NCI-H2227 treated with DMSO at 0.1 percent for 48 hours (cell line): Measurements from ENCODE around the gene SLC22A25.
"Not testable (repeated sequence)": the region's sequence is repeated elsewhere in the genome, so short reads cannot be mapped to it uniquely, and the experiment has no call there.

Experiments used
- DNase-seq: peaks from one replicate; lab custom pipeline; 2025; lab: John Stamatoyannopoulos, UW

The SLC22A25 gene

DNA sequence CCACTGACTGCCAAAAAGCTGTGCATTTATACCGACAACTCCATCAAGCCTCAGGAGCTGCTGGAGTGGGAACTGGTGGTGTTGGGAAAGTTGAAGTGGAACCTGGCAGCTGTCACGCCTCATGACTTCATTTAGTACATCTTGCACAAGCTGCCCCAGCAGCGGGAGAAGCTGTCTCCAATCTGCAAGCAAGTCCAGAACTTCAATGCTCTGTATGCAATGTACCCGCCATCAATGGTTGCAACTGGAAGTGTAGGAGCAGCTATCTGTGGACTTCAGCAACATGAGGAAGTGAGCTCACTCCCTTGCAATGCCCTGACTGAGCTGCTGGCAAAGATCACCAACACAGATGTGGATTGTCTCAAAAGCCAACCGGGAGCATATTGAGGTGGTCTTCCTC, at the start of gene SLC22A25:
SLC22A25 (minus strand) TSS at position 67 of the 400 bp plus-strand sequence. CDS start 13,947 bp downstream, outside the sequence.
- no peak for DNase-seq

DNA sequence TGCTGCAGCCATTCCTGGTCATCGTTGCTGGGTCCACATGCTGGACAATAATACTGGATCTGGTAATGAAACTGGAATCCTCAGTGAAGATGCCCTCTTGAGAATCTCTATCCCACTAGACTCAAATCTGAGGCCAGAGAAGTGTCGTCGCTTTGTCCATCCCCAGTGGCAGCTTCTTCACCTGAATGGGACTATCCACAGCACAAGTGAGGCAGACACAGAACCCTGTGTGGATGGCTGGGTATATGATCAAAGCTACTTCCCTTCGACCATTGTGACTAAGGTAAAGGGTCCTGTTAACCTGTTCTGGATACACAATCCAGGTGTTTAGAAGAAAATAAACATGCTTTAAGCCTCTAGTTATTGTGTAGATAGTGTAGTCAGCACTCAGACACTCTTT, 46.9 kb upstream of the SLC22A25 start:
- no peak for DNase-seq

DNA sequence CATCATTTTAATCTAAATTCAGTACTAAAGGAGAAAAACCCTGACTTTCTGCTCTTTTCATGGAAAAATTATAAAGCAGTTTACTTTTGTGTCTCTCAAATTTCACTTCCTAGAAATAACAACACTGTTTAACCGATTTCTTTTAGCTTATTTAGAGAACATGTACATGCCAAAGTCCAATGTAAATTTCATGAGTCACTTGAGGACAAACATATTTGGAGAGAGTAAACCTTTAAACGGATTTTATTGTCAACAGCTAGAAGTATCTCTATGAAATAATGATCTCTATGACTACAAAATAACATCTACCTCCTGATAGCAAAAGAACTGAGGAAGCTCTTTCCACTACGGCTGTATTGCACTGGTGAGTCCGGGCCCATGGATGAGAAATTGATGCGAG, 46.3 kb upstream of the SLC22A25 start:
- DNase-seq = no peak

- DNase-seq = no peak
Measured at GRCh38 chr11:63282579-63282978, 39.2 kb upstream of the SLC22A25 start.

GRCh38 chr11:63280920-63281319, 37.5 kb upstream of the SLC22A25 start:
- DNase-seq = no peak

- no peak for DNase-seq
Measured at GRCh38 chr11:63277345-63277943, 34.0 kb upstream of the SLC22A25 start.

GRCh38 chr11:63274776-63275175, 31.4 kb upstream of the SLC22A25 start:
- DNase-seq = no peak

DNA sequence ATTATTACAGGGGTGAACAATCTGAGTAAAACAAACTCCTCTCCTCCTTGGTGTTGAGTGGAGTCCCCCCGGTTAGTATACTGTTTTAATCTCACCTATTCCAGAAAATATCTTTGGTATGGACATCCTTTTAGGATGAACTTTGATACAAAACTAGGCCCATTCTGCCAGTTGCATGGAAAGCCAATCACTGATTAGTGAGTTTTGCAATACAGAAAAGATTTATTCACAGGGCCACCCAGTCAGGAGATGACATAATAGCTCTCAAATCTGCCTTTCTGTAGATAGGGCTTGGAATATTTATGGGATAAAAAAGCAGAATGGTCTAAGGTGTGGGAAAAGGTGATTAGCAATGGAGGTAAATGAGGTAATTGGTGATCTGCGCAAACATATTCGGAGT, 30.3 kb upstream of the SLC22A25 start:
- DNase-seq = no peak

DNA sequence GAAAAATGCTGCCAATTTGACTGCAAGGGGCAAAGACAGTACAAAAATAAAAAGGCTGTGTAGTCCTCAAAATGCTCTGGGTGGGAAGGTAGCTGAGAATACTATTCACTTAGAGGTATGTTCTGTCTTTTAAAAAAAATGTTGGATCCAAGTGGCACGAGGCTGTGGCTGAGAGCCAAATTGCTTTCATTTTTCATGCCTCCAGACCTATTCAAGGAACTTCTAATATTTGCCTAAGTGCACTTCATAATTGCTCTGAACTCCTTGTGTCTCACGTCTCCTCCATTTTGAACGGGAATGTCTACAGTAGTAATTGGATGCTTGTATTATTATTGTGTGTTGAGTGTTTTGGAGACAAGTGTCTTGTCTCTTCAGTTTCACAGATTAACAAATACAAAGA, 19.1 kb upstream of the SLC22A25 start:
- DNase-seq = no peak

GRCh38 chr11:63251312-63251711, 7.9 kb upstream of the SLC22A25 start:
- DNase-seq = no peak

- DNase-seq = no peak
Measured at GRCh38 chr11:63250162-63251050, 7.0 kb upstream of the SLC22A25 start.

GRCh38 chr11:63248966-63249365, 5.6 kb upstream of the SLC22A25 start:
- DNase-seq = no peak

DNA sequence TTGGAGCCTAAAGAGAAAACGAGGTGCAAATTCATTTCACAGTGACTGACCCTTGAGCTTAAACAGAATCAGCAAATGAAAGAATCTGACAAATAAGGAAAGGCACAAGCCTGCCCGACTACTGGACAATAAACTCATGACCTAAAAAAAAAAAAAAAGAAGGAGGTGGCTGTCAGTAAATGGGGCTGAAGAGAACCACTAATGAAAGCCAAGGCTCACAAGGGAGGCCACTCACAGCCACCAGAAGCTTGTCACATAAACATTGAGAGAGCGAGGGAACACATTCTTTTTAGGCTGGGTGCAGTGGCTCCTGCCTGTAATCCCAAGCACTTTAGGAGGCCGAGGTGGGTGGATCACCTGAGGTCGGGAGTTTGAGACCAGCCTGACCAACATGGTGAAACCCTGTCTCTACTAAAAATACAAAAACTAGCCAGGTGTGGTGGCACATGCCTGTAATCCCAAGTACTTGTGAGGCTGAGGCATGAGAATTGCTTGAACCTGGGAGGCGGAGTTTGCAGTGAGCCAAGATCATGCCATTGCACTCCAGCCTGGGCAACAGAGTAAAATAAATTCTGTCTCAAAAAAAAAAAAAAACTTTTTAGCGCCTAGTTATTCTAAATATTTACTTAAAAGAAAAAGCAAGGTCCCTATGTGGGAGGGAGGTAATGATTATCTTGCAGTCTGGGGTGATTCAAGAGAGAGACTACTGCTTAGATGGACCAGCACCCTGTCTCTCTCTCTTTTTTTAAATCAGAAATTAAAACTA, 4.0 kb upstream of the SLC22A25 start:
- not testable (repeated sequence) for DNase-seq

DNA sequence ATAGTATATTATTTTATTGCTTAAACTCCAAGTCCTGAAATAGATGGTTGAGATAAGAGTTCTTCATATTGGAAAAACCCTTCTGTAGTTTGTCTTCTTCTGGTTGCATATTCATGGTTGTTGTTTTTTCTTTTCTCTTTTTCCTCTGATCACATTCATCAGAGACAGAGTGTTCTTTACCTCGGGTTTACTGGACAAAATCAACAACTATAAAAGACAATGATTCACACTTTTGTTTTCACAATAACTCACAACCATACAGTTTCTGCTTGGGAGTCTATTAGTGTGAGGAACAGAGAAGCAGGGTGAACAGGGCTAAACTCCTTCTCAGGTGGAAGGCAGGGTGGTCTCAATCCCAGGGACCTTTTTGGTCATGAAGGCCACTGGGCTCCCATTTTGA, 2.6 kb upstream of the SLC22A25 start:
- no peak for DNase-seq

- no peak for DNase-seq
Measured at GRCh38 chr11:63244862-63245261, 1.5 kb upstream of the SLC22A25 start.

- no peak for DNase-seq
Measured at GRCh38 chr11:63242089-63242781, 1.2 kb downstream of the SLC22A25 start.

GRCh38 chr11:63240791-63241379, 2.5 kb downstream of the SLC22A25 start:
- no peak for DNase-seq

- DNase-seq = no peak
Measured at GRCh38 chr11:63240098-63240497, 3.3 kb downstream of the SLC22A25 start.

- DNase-seq = no peak
Measured at GRCh38 chr11:63239254-63239653, 4.1 kb downstream of the SLC22A25 start.

- no peak for DNase-seq
Measured at GRCh38 chr11:63237413-63237812, 6.0 kb downstream of the SLC22A25 start.
